SU-DHL-6 (cell line): ENCODE data around the gene CNTRL.

ENCODE experiments used
- H2AFZ ChIP-seq: fragments of 200-600 bp; sonication (generic); 2 replicates; pipeline ENCODE4 v1.6.1; 2014; ENCODE audit warnings: low read depth, mild to moderate bottlenecking, moderate library complexity, mixed read lengths, antibody characterized with exemption, low read length; ENCODE audit not compliant: severe bottlenecking
- H3F3A ChIP-seq: fragments of 200-600 bp; shearing (Covaris generic); 2 replicates; pipeline ENCODE4 v1.6.0; 2016; ENCODE audit warnings: antibody characterized with exemption, mild to moderate bottlenecking; ENCODE audit not compliant: insufficient read depth
- H3K27ac ChIP-seq: fragments of 200-600 bp; sonication (generic); 2 replicates; pipeline ENCODE4 v1.5.1; 2016; ENCODE audit warnings: low read depth, mild to moderate bottlenecking, low read length, moderate library complexity, mixed read lengths
- H3K27me3 ChIP-seq: fragments of 200-600 bp; sonication (generic), shearing (Covaris generic); 2 replicates; pipeline ENCODE4 v1.6.0; 2014; ENCODE audit warnings: mild to moderate bottlenecking, low read length
- H3K36me3 ChIP-seq: fragments of 200-600 bp; sonication (generic); 2 replicates; pipeline ENCODE4 v1.6.1; 2014; ENCODE audit warnings: mild to moderate bottlenecking, low read length, mixed read lengths
- H3K4me2 ChIP-seq: fragments of 300-600, 200-600 bp; shearing (Covaris generic), sonication (generic); 2 replicates; pipeline ENCODE4 v1.6.0; 2014; ENCODE audit warnings: low read length, low read depth, mild to moderate bottlenecking; ENCODE audit not compliant: poor library complexity, severe bottlenecking
- H3K4me3 ChIP-seq: fragments of 200-600 bp; sonication (generic); 2 replicates; pipeline ENCODE4 v1.5.1; 2014; ENCODE audit warnings: antibody characterized with exemption, low read length, mild to moderate bottlenecking, mixed read lengths; ENCODE audit not compliant: insufficient read depth, poor library complexity, severe bottlenecking
- H3K79me2 ChIP-seq: fragments of 200-600 bp; sonication (generic); 2 replicates; pipeline ENCODE4 v1.6.1; 2014; ENCODE audit warnings: mild to moderate bottlenecking, low read length, moderate library complexity; ENCODE audit not compliant: insufficient read depth
- H3K9ac ChIP-seq: fragments of 200-600 bp; sonication (generic); 2 replicates; pipeline ENCODE4 v1.7.0; 2014; ENCODE audit warnings: mild to moderate bottlenecking, low read length
- H3K9me2 ChIP-seq: fragments of 200-600 bp; sonication (generic); replicated peaks from 2 replicates; pipeline ENCODE4 v1.6.1; 2014; ENCODE audit warnings: low read length; ENCODE audit not compliant: insufficient read depth
- H3K9me3 ChIP-seq: fragments of 200-600 bp; sonication (generic); 2 replicates; pipeline ENCODE4 v1.6.1; 2014; ENCODE audit warnings: low read length, mixed read lengths; ENCODE audit not compliant: insufficient read depth
- H4K20me1 ChIP-seq: fragments of 200-600 bp; sonication (generic); 2 replicates; pipeline ENCODE4 v1.6.1; 2014; ENCODE audit warnings: low read depth, mild to moderate bottlenecking, antibody characterized with exemption, low read length, moderate library complexity, mixed read lengths
- EZH2phosphoT487 ChIP-seq: fragments of 200-600 bp; sonication (generic), shearing (Covaris generic); conservative IDR thresholded peaks from 2 replicates; pipeline ENCODE4 v1.6.1; 2018; ENCODE audit warnings: mild to moderate bottlenecking, antibody characterized with exemption, low read length, moderate library complexity, mixed read lengths
- TF ChIP-seq, protein P1 (sequence below): fragments of 200-600 bp; sonication (generic); IDR thresholded peaks from one replicate; pipeline ENCODE4 v1.5.1; 2017; ENCODE audit warnings: antibody characterized with exemption, mild to moderate bottlenecking, low read length, moderate library complexity; ENCODE audit not compliant: insufficient read depth, poor library complexity, severe bottlenecking

The CNTRL gene

DNA sequence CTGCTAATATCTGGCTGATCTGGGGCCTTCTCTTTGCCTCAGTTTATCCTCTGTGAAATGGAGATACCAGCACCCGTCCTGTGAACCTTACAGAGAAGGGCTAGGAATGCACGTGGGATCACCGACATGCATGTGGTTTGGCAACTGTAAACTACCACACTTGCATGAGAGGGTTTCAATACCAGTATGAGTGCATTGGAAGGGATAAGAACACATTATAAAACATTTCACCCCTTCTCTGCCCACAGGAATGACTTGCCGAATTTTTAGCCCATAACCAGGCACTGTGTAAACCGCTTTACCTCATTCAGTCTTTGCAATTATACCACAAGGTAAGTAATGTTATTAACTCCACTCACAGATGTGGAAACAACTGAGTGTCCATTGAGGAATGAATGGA lies 135.8 kb downstream of the CNTRL start:
- H3K9me3 ChIP-seq, result no peaks in the 10 kb centered on the region
- H3K27me3 ChIP-seq, result no peaks in the 10 kb centered on the region
- TF ChIP-seq, protein P1, sequence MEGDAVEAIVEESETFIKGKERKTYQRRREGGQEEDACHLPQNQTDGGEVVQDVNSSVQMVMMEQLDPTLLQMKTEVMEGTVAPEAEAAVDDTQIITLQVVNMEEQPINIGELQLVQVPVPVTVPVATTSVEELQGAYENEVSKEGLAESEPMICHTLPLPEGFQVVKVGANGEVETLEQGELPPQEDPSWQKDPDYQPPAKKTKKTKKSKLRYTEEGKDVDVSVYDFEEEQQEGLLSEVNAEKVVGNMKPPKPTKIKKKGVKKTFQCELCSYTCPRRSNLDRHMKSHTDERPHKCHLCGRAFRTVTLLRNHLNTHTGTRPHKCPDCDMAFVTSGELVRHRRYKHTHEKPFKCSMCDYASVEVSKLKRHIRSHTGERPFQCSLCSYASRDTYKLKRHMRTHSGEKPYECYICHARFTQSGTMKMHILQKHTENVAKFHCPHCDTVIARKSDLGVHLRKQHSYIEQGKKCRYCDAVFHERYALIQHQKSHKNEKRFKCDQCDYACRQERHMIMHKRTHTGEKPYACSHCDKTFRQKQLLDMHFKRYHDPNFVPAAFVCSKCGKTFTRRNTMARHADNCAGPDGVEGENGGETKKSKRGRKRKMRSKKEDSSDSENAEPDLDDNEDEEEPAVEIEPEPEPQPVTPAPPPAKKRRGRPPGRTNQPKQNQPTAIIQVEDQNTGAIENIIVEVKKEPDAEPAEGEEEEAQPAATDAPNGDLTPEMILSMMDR, result no peak
- no peak for TF ChIP-seq EZH2phosphoT487
- H3K9me2 ChIP-seq, result no peaks in the 10 kb centered on the region
- no peak overlapping the region for H3K9ac ChIP-seq
- no peak overlapping the region for H3K27ac ChIP-seq
- no peak overlapping the region for H2AFZ ChIP-seq
- no peaks in the 10 kb centered on the region for H4K20me1 ChIP-seq
- no peaks in the 10 kb centered on the region for H3K79me2 ChIP-seq
- no peak overlapping the region for H3K4me3 ChIP-seq
- no peaks in the 10 kb centered on the region for H3K36me3 ChIP-seq
- H3F3A ChIP-seq, result peaks cover 6% of the 10 kb centered on the region; the same call in 1 of the 2 replicates
- H3K4me2 ChIP-seq, result no peak overlapping the region

DNA sequence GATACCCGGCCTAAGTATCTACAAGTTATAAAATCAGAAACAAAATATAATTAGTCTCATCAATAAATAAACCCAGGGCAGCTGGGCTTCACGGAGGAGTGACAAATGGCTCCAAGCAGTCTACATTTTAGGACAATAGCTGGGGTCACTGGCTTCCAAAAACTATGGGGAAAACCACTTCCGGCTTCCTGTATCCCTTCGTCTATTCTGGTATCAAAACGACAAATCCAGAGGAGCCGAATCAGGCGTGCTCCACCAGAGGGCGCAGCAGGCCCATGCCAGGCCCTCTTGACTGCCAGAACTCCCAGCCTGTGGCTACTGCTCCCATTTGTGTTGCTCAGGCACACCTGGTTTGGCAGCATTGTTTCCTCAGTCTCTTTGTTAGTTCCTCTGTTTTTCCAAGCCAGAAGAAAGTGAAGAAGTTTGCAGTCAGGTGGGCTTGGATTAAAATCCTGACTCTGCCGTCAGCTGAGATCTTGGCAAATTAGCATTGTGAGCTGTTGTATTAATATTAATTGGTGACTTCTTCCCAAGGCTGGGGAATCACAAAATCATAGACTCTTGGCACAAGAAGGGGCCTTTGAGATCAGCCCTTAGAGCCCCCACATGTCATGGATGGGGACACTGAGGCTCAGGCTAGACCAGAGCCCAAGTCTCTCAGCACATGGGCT lies 138.5 kb downstream of the CNTRL start:
- H2AFZ ChIP-seq, result peak overlapping the region; percentile 94
- H3K9me2 ChIP-seq, result no peaks in the 10 kb centered on the region
- no peaks in the 10 kb centered on the region for H3K79me2 ChIP-seq
- H3K9ac ChIP-seq, result no peak overlapping the region
- no peaks in the 10 kb centered on the region for H3F3A ChIP-seq
- H3K4me2 ChIP-seq, result peak overlapping the region; percentile 14
- H4K20me1 ChIP-seq, result no peaks in the 10 kb centered on the region
- no peaks in the 10 kb centered on the region for H3K27me3 ChIP-seq
- no peak overlapping the region for H3K4me3 ChIP-seq
- no peaks in the 10 kb centered on the region for H3K36me3 ChIP-seq
- H3K9me3 ChIP-seq, result no peaks in the 10 kb centered on the region
- TF ChIP-seq, protein P1, result peak; percentile 88
- TF ChIP-seq EZH2phosphoT487, result no peak
- no peak overlapping the region for H3K27ac ChIP-seq

DNA sequence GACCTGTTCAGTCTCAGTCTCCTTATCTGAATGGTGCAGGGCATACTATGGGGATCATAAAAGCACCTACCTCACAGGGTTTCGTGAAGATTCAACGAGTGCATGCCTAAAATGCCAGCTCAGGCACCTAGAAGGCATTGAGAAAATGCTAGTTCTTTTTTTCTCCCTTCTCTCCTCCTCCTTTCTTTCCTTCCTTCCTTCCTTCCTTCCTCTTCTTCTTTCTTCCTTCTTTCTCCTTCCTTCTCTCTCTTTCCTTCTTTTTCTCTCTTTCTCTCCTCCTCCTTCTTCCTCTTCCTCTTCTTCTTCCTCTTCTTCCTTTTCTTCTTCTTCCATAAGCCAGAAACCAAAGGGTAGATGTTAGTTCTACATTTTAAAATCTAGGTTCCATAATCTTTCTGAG lies 139.2 kb downstream of the CNTRL start:
- Histone ChIP-seq H2AFZ (no peak overlapping the region), H4K20me1 (no peaks in the 10 kb centered on the region), H3K27me3 (no peaks in the 10 kb centered on the region), H3K9me3 (no peaks in the 10 kb centered on the region), H3K36me3 (no peaks in the 10 kb centered on the region), H3K4me2 (no peak overlapping the region), H3K4me3 (no peak overlapping the region), H3K27ac (no peak overlapping the region), H3K79me2 (no peaks in the 10 kb centered on the region), H3K9me2 (no peaks in the 10 kb centered on the region), H3F3A (no peaks in the 10 kb centered on the region), H3K9ac (no peak overlapping the region)
- TF ChIP-seq, protein P1, result no peak
- no peak for TF ChIP-seq EZH2phosphoT487
